H9 (cell line): Measurements from ENCODE around the gene CCDC27. TPM values are rescaled to one million over a fixed set of nuclear protein-coding genes. Genes with fewer than 3 reads are reported as not detected.

Source experiments
- DNase-seq: peaks from one replicate; pipeline ENCODE4 v3.0.0-alpha.2; 2017
- H2AFZ ChIP-seq: one replicate; pipeline ENCODE4 v1.6.1; 2013; ENCODE audit warnings: mild to moderate bottlenecking, low read length, control low read depth, moderate library complexity
- H2AK5ac ChIP-seq: 2 replicates; pipeline ENCODE4 v1.6.1; 2013; ENCODE audit warnings: low read length, control low read depth, mixed read lengths; ENCODE audit not compliant: insufficient read length
- H2BK120ac ChIP-seq: one replicate; pipeline ENCODE4 v1.6.1; 2013; ENCODE audit warnings: low read depth, mild to moderate bottlenecking, low read length, control low read depth, inconsistent platforms; ENCODE audit not compliant: poor library complexity, severe bottlenecking
- H2BK12ac ChIP-seq: 2 replicates; pipeline ENCODE4 v1.6.1; 2013; ENCODE audit warnings: low read length, control low read depth, mixed read lengths, low read depth; ENCODE audit not compliant: insufficient read length
- H2BK15ac ChIP-seq: 2 replicates; pipeline ENCODE4 v1.6.1; 2013; ENCODE audit warnings: low read depth, low read length, control low read depth
- H2BK20ac ChIP-seq: one replicate; pipeline ENCODE4 v1.6.1; 2013; ENCODE audit warnings: low read depth, mild to moderate bottlenecking, low read length, control low read depth, inconsistent platforms; ENCODE audit not compliant: poor library complexity, severe bottlenecking
- H2BK5ac ChIP-seq: 2 replicates; pipeline ENCODE4 v1.6.1; 2013; ENCODE audit warnings: low read length, control low read depth, mixed read lengths; ENCODE audit not compliant: insufficient read length
- H3K14ac ChIP-seq: 2 replicates; pipeline ENCODE4 v1.6.1; 2013; ENCODE audit warnings: low read length, control low read depth; ENCODE audit not compliant: insufficient read depth
- H3K18ac ChIP-seq: 2 replicates; pipeline ENCODE4 v1.6.1; 2013; ENCODE audit warnings: low read depth, mild to moderate bottlenecking, mixed read lengths, low read length, control low read depth; ENCODE audit not compliant: insufficient read length
- H3K23ac ChIP-seq: 2 replicates; pipeline ENCODE4 v1.6.1; 2013; ENCODE audit warnings: low read length, control low read depth, mixed read lengths, low read depth; ENCODE audit not compliant: insufficient read length
- H3K23me2 ChIP-seq: 2 replicates; pipeline ENCODE4 v1.6.1; 2013; ENCODE audit warnings: low read depth, mild to moderate bottlenecking, mixed read lengths, low read length, control low read depth; ENCODE audit not compliant: insufficient read length, poor library complexity, severe bottlenecking
- H3K27ac ChIP-seq: 2 replicates; pipeline ENCODE4 v1.5.1; 2013; ENCODE audit warnings: low read length, control low read depth, mixed read lengths, low read depth; ENCODE audit not compliant: insufficient read length
- H3K27me3 ChIP-seq: 2 replicates; pipeline ENCODE4 v1.6.1; 2013; ENCODE audit warnings: low read length, control low read depth, inconsistent platforms; ENCODE audit not compliant: insufficient read depth
- H3K4ac ChIP-seq: 2 replicates; pipeline ENCODE4 v1.6.1; 2013; ENCODE audit warnings: low read depth, mild to moderate bottlenecking, control low read depth, inconsistent platforms, low read length, moderate library complexity
- H3K4me1 ChIP-seq: 2 replicates; pipeline ENCODE4 v1.6.1; 2013; ENCODE audit warnings: low read length, control low read depth, inconsistent platforms; ENCODE audit not compliant: insufficient read depth
- H3K4me2 ChIP-seq: 2 replicates; pipeline ENCODE4 v1.6.1; 2013; ENCODE audit warnings: low read length, control low read depth, mixed read lengths; ENCODE audit not compliant: insufficient read length, insufficient read depth
- H3K56ac ChIP-seq: 2 replicates; pipeline ENCODE4 v1.6.1; 2013; ENCODE audit warnings: low read depth, mild to moderate bottlenecking, mixed read lengths, low read length, control low read depth; ENCODE audit not compliant: insufficient read length
- H3K79me1 ChIP-seq: 2 replicates; pipeline ENCODE4 v1.6.1; 2013; ENCODE audit warnings: low read depth, mild to moderate bottlenecking, moderate library complexity, low read length, control low read depth, inconsistent platforms; ENCODE audit not compliant: insufficient read depth, poor library complexity, severe bottlenecking
- H3K79me2 ChIP-seq: 2 replicates; pipeline ENCODE4 v1.6.1; 2013; ENCODE audit warnings: low read length, control low read depth, inconsistent platforms; ENCODE audit not compliant: insufficient read depth
- H3K9ac ChIP-seq: 2 replicates; pipeline ENCODE4 v1.6.1; 2013; ENCODE audit warnings: low read length, control low read depth, mixed read lengths; ENCODE audit not compliant: insufficient read length; ENCODE audit errors: extremely low read depth
- H3K9me3 ChIP-seq: one replicate; pipeline ENCODE4 v1.6.1; 2013; ENCODE audit warnings: low read depth, low read length, inconsistent platforms; ENCODE audit not compliant: control insufficient read depth
- H3T11ph ChIP-seq: one replicate; pipeline ENCODE4 v1.6.1; 2013; ENCODE audit warnings: mild to moderate bottlenecking, low read length, control low read depth, inconsistent platforms
- H4K20me1 ChIP-seq: one replicate; pipeline ENCODE4 v1.6.1; 2013; ENCODE audit not compliant: control insufficient read depth, insufficient read length, insufficient read depth
- H4K5ac ChIP-seq: 2 replicates; pipeline ENCODE4 v1.6.1; 2013; ENCODE audit warnings: low read depth, mild to moderate bottlenecking, mixed read lengths, low read length, control low read depth; ENCODE audit not compliant: insufficient read length
- H4K8ac ChIP-seq: replicated peaks from 2 replicates; pipeline ENCODE4 v1.6.1; 2013; ENCODE audit warnings: low read length, control low read depth, mixed read lengths, low read depth; ENCODE audit not compliant: insufficient read length
- H4K91ac ChIP-seq: 2 replicates; pipeline ENCODE4 v1.6.1; 2013; ENCODE audit warnings: low read depth, mild to moderate bottlenecking, moderate library complexity, mixed read lengths, low read length, control low read depth; ENCODE audit not compliant: insufficient read length
- H3K27ac Mint-ChIP-seq, 3 experiments: 2 replicates in 2 of 3; 3 replicates in 1 of 3; pipeline ENCODE4 v1.8.0; 2020 to 2021; ENCODE audit warnings: mixed read lengths in 3 of 3, mild to moderate bottlenecking in 1 of 3, moderate library complexity in 1 of 3
- H3K27me3 Mint-ChIP-seq: 2 replicates; pipeline ENCODE4 v1.8.0; 2021; ENCODE audit warnings: low read depth, mild to moderate bottlenecking, moderate library complexity, mixed read lengths
- H3K36me3 Mint-ChIP-seq, 3 experiments: 2 replicates in 2 of 3; 3 replicates in 1 of 3; pipeline ENCODE4 v1.8.0; 2020 to 2021; ENCODE audit warnings: low read depth in 3 of 3, mixed read lengths in 3 of 3; ENCODE audit not compliant: insufficient read depth in 1 of 3
- H3K4me1 Mint-ChIP-seq, 2 experiments: 2 replicates each; pipeline ENCODE4 v1.8.0; 2020; ENCODE audit warnings: mixed read lengths in 2 of 2
- H3K4me3 Mint-ChIP-seq, 2 experiments: 2 replicates in 1 of 2; 3 replicates in 1 of 2; pipeline ENCODE4 v1.8.0; 2020 to 2021; ENCODE audit warnings: mild to moderate bottlenecking in 2 of 2, mixed read lengths in 2 of 2, moderate library complexity in 1 of 2
- H3K9me3 Mint-ChIP-seq, 2 experiments: 2 replicates in 1 of 2; 3 replicates in 1 of 2; pipeline ENCODE4 v1.8.0; 2020; ENCODE audit warnings: mild to moderate bottlenecking in 2 of 2, mixed read lengths in 2 of 2, moderate library complexity in 1 of 2
- CTCF ChIP-seq: fragments of 200-600 bp; sonication (generic); conservative IDR thresholded peaks from 3 replicates; pipeline ENCODE4 v1.8.0; 2021; ENCODE audit warnings: antibody characterized with exemption, mild to moderate bottlenecking
- WGBS: extraction: QIAGEN DNeasy Blood & Tissue Kit; methylation state at CpG from one replicate; pipeline ENCODE4 v1.1.7; 2013; ENCODE audit warnings: missing lambda C conversion rate, low lambda C conversion rate, mixed read lengths; ENCODE audit not compliant: insufficient read length; ENCODE audit errors: extremely low coverage; 5-methylcytosine and 5-hydroxymethylcytosine counted together
- total RNA-seq: library from RNA; stranded (reverse); gene quantifications from 2 replicates; pipeline ENCODE4 v1.2.1, GENCODE V29; 2021

Gene CCDC27
- total RNA-seq, 1 experiment from 2014 or later = not detected

DNA sequence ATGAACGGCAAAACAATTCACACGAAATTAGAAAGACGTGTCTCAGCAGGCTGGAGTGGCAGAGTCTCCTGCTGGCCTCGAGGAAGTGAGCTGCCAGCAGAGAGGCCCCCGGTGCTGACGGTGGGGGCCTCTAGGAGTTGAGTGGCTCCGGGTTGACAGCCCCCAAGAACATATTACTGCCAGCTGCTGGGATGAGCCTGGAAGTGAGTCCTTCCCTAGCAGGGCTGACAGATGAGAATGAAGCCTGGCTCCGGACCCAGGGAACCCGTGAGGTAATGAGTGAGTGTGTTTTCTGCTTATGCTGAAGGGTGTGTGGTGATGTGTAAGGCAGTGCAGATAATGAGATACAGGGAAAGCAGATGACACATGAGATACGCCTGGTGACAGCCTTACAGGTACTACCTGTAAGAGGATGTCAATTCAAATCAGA, 67.5 kb downstream of the CCDC27 start:
- H3K56ac ChIP-seq = no peak overlapping the region
- no peaks in the 10 kb centered on the region for H3K23me2 ChIP-seq
- no peak overlapping the region for H2AFZ ChIP-seq
- H3K4me3 Mint-ChIP-seq = no peak overlapping the region
- H3K18ac ChIP-seq = no peak overlapping the region
- H2BK5ac ChIP-seq = no peak overlapping the region
- H3K79me2 ChIP-seq = no peaks in the 10 kb centered on the region
- no peak overlapping the region for H3K4ac ChIP-seq
- no peak overlapping the region for H3K14ac ChIP-seq
- H2BK20ac ChIP-seq = no peak overlapping the region
- no peak overlapping the region for H3K23ac ChIP-seq
- H3K27ac ChIP-seq = no peak overlapping the region
- H3K4me1 Mint-ChIP-seq = 0 out of 4 replicates have a peak, but pooled peaks cover 0 to 2% of the 10 kb centered on the region in 2 experiments
- no peak for TF ChIP-seq CTCF
- WGBS = no CpG with 5 or more reads among the region's 10 CpGs
- H3K9ac ChIP-seq = no peak overlapping the region
- peaks cover 4 to 31% (median 11%) of the 10 kb centered on the region in 3 experiments; a peak in 6 of 7 replicates for H3K36me3 Mint-ChIP-seq
- no peak overlapping the region for H4K8ac ChIP-seq
- H2BK15ac ChIP-seq = no peak overlapping the region
- H3T11ph ChIP-seq = no peak overlapping the region
- no peaks in the 10 kb centered on the region; the same call in 1 of the 2 replicates for H3K27me3 Mint-ChIP-seq
- no peak overlapping the region for H2BK120ac ChIP-seq
- DNase-seq = no peak
- H3K4me1 ChIP-seq = no peaks in the 10 kb centered on the region
- no peaks in the 10 kb centered on the region for H3K79me1 ChIP-seq
- H3K9me3 Mint-ChIP-seq = no peaks in the 10 kb centered on the region
- no peaks in the 10 kb centered on the region for H3K9me3 ChIP-seq
- H3K4me2 ChIP-seq = no peak overlapping the region
- no peak overlapping the region for H4K5ac ChIP-seq
- no peak overlapping the region for H3K27ac Mint-ChIP-seq
- no peak overlapping the region for H2BK12ac ChIP-seq
- H4K91ac ChIP-seq = no peak overlapping the region
- H3K27me3 ChIP-seq = no peaks in the 10 kb centered on the region
- no peaks in the 10 kb centered on the region for H4K20me1 ChIP-seq
- H2AK5ac ChIP-seq = no peak overlapping the region
